Neural cell (in vitro differentiated cells): Measurements from ENCODE around the gene RIN2. TPM values are rescaled to one million over a fixed set of nuclear protein-coding genes. Genes with fewer than 3 reads are reported as not detected.

ENCODE experiments used
- H2AFZ ChIP-seq: fragments of 200-600, 300-800 bp; sonication (generic), shearing (Covaris generic); 2 replicates; pipeline ENCODE4 v1.6.0; 2014; ENCODE audit warnings: low read depth, mild to moderate bottlenecking, antibody characterized with exemption, low read length, moderate library complexity
- H3F3A ChIP-seq: fragments of 200-600 bp; shearing (Covaris generic); 2 replicates; pipeline ENCODE4 v1.6.1; 2016; ENCODE audit warnings: mild to moderate bottlenecking, moderate library complexity, mixed read lengths, antibody characterized with exemption, low read length; ENCODE audit not compliant: insufficient read depth, poor library complexity, severe bottlenecking
- H3K27ac ChIP-seq: fragments of 200-600, 300-800 bp; sonication (generic), shearing (Covaris generic); 2 replicates; pipeline ENCODE4 v1.5.1; 2014; ENCODE audit warnings: mild to moderate bottlenecking, low read length, moderate library complexity
- H3K27me3 ChIP-seq: fragments of 300-800, 200-600 bp; sonication (generic), shearing (Covaris generic); 2 replicates; pipeline ENCODE4 v1.6.0; 2014; ENCODE audit warnings: mild to moderate bottlenecking, low read depth, low read length, moderate library complexity; ENCODE audit not compliant: insufficient read depth
- H3K36me3 ChIP-seq: fragments of 300-800, 200-600 bp; sonication (generic), shearing (Covaris generic); 2 replicates; pipeline ENCODE4 v1.5.1; 2014; ENCODE audit warnings: mild to moderate bottlenecking, antibody characterized with exemption, low read length, moderate library complexity; ENCODE audit not compliant: insufficient read depth
- H3K4me2 ChIP-seq: fragments of 300-800, 200-600 bp; sonication (generic), shearing (Covaris generic); 2 replicates; pipeline ENCODE4 v1.6.0; 2014; ENCODE audit warnings: mild to moderate bottlenecking, low read length
- H3K4me3 ChIP-seq: fragments of 300-800, 200-600 bp; sonication (generic), shearing (Covaris generic); 2 replicates; pipeline ENCODE4 v1.5.1; 2014; ENCODE audit warnings: mild to moderate bottlenecking, low read length, moderate library complexity
- H3K79me2 ChIP-seq: fragments of 200-600 bp; shearing (Covaris generic); replicated peaks from 2 replicates; pipeline ENCODE4 v1.6.0; 2014; ENCODE audit warnings: mild to moderate bottlenecking, low read length, moderate library complexity; ENCODE audit not compliant: insufficient read depth
- H3K9ac ChIP-seq: fragments of 300-800, 200-600 bp; sonication (generic), shearing (Covaris generic); 2 replicates; pipeline ENCODE4 v1.6.1; 2016; ENCODE audit warnings: mild to moderate bottlenecking, low read length, mixed read lengths
- H3K9me2 ChIP-seq: fragments of 200-600 bp; shearing (Covaris generic); 2 replicates; pipeline ENCODE4 v1.6.1; 2016; ENCODE audit warnings: mild to moderate bottlenecking, low read length, mixed read lengths; ENCODE audit not compliant: insufficient read depth
- H3K9me3 ChIP-seq: fragments of 200-600, 300-800 bp; sonication (generic), shearing (Covaris generic); 2 replicates; pipeline ENCODE4 v1.6.1; 2016; ENCODE audit warnings: mild to moderate bottlenecking, mixed run types, low read length, moderate library complexity, mixed read lengths
- H4K20me1 ChIP-seq: fragments of 200-600 bp; shearing (Covaris generic); 2 replicates; pipeline ENCODE4 v1.6.1; 2016; ENCODE audit warnings: mild to moderate bottlenecking, mixed run types; ENCODE audit not compliant: insufficient read depth
- EP300 ChIP-seq: fragments of 450-650 bp; conservative IDR thresholded peaks from 2 replicates; pipeline ENCODE4 v1.6.1; 2014; ENCODE audit warnings: antibody characterized with exemption, mild to moderate bottlenecking, moderate library complexity; ENCODE audit not compliant: poor library complexity, severe bottlenecking
- EZH2 ChIP-seq: fragments of 200-600, 300-800 bp; shearing (Covaris generic), sonication (generic); IDR thresholded peaks from 2 replicates; pipeline ENCODE4 v1.6.1; 2014; ENCODE audit warnings: antibody characterized with exemption, low read length, borderline replicate concordance, mild to moderate bottlenecking; ENCODE audit not compliant: insufficient read depth, poor library complexity, severe bottlenecking
- MXI1 ChIP-seq: fragments of 450-650 bp; conservative IDR thresholded peaks from 2 replicates; pipeline ENCODE4 v1.6.1; 2014; ENCODE audit warnings: antibody characterized with exemption, mild to moderate bottlenecking; ENCODE audit not compliant: poor library complexity, severe bottlenecking
- POLR2AphosphoS5 ChIP-seq: IDR thresholded peaks from 2 replicates; pipeline ENCODE4 v1.6.1; 2012
- RAD21 ChIP-seq: fragments of 450-650 bp; conservative IDR thresholded peaks from 2 replicates; pipeline ENCODE4 v1.6.1; 2014; ENCODE audit warnings: antibody characterized with exemption, mild to moderate bottlenecking, moderate library complexity
- SMC3 ChIP-seq: fragments of 450-650 bp; conservative IDR thresholded peaks from 2 replicates; pipeline ENCODE4 v1.6.1; 2014; ENCODE audit warnings: antibody characterized with exemption, mild to moderate bottlenecking, moderate library complexity; ENCODE audit not compliant: poor library complexity
- TAF1 ChIP-seq: IDR thresholded peaks from 2 replicates; pipeline ENCODE4 v1.6.1; 2012; ENCODE audit warnings: low read depth
- polyA plus RNA-seq: library from polyadenylated mRNA; depleted of rRNA; stranded (reverse); fragments of >200 nt; gene quantifications from 2 replicates; pipeline ENCODE4 v1.2.3, GENCODE V29; 2014
- TF ChIP-seq, protein P1 (sequence below): IDR thresholded peaks from 2 replicates; pipeline ENCODE4 v1.6.1; 2012; ENCODE audit warnings: borderline replicate concordance
- TF ChIP-seq, protein P2 (sequence below): fragments of 450-650 bp; IDR thresholded peaks from 2 replicates; pipeline ENCODE4 v1.5.1; 2014; ENCODE audit warnings: antibody characterized with exemption, mild to moderate bottlenecking, moderate library complexity; ENCODE audit not compliant: poor library complexity, severe bottlenecking

The RIN2 gene
- polyA plus RNA-seq, 1 donor from 2014 or later: 4.7 TPM

DNA sequence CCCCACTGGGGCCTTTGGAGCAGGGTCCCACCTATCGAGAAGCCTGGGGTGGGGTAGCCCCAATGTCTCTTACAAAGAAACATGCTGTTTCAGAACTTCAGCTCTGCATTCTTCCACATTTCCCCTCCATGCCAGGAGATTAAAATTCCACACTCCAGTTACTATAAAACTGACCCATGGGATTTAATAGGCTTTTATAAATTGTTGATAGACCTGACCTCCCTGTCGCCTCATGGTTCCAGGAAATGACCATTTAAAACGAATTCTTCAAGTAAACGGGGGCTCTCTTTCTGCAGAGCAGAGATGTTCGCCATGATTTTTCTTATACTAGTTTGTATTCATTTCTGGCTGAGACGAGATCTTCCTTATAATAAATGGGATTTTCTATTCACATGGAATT, 19.3 kb downstream of the RIN2 start:
- TF ChIP-seq SMC3 (no peak), EP300 (no peak), POLR2AphosphoS5 (no peak), EZH2 (no peak), MXI1 (no peak), TAF1 (no peak), RAD21 (no peak)
- TF ChIP-seq, protein P1, sequence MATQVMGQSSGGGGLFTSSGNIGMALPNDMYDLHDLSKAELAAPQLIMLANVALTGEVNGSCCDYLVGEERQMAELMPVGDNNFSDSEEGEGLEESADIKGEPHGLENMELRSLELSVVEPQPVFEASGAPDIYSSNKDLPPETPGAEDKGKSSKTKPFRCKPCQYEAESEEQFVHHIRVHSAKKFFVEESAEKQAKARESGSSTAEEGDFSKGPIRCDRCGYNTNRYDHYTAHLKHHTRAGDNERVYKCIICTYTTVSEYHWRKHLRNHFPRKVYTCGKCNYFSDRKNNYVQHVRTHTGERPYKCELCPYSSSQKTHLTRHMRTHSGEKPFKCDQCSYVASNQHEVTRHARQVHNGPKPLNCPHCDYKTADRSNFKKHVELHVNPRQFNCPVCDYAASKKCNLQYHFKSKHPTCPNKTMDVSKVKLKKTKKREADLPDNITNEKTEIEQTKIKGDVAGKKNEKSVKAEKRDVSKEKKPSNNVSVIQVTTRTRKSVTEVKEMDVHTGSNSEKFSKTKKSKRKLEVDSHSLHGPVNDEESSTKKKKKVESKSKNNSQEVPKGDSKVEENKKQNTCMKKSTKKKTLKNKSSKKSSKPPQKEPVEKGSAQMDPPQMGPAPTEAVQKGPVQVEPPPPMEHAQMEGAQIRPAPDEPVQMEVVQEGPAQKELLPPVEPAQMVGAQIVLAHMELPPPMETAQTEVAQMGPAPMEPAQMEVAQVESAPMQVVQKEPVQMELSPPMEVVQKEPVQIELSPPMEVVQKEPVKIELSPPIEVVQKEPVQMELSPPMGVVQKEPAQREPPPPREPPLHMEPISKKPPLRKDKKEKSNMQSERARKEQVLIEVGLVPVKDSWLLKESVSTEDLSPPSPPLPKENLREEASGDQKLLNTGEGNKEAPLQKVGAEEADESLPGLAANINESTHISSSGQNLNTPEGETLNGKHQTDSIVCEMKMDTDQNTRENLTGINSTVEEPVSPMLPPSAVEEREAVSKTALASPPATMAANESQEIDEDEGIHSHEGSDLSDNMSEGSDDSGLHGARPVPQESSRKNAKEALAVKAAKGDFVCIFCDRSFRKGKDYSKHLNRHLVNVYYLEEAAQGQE: no peak
- TF ChIP-seq, protein P2, sequence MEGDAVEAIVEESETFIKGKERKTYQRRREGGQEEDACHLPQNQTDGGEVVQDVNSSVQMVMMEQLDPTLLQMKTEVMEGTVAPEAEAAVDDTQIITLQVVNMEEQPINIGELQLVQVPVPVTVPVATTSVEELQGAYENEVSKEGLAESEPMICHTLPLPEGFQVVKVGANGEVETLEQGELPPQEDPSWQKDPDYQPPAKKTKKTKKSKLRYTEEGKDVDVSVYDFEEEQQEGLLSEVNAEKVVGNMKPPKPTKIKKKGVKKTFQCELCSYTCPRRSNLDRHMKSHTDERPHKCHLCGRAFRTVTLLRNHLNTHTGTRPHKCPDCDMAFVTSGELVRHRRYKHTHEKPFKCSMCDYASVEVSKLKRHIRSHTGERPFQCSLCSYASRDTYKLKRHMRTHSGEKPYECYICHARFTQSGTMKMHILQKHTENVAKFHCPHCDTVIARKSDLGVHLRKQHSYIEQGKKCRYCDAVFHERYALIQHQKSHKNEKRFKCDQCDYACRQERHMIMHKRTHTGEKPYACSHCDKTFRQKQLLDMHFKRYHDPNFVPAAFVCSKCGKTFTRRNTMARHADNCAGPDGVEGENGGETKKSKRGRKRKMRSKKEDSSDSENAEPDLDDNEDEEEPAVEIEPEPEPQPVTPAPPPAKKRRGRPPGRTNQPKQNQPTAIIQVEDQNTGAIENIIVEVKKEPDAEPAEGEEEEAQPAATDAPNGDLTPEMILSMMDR: no peak
- H3K9me2 ChIP-seq: no peaks in the 10 kb centered on the region
- H3K9ac ChIP-seq: no peak overlapping the region
- no peaks in the 10 kb centered on the region for H4K20me1 ChIP-seq
- H2AFZ ChIP-seq: no peak overlapping the region
- H3K9me3 ChIP-seq: no peaks in the 10 kb centered on the region
- no peaks in the 10 kb centered on the region for H3F3A ChIP-seq
- no peak overlapping the region for H3K4me2 ChIP-seq
- no peak overlapping the region for H3K27ac ChIP-seq
- no peaks in the 10 kb centered on the region for H3K27me3 ChIP-seq
- no peaks in the 10 kb centered on the region for H3K36me3 ChIP-seq
- H3K4me3 ChIP-seq: no peak overlapping the region
- H3K79me2 ChIP-seq: peaks cover 16% of the 10 kb centered on the region

DNA sequence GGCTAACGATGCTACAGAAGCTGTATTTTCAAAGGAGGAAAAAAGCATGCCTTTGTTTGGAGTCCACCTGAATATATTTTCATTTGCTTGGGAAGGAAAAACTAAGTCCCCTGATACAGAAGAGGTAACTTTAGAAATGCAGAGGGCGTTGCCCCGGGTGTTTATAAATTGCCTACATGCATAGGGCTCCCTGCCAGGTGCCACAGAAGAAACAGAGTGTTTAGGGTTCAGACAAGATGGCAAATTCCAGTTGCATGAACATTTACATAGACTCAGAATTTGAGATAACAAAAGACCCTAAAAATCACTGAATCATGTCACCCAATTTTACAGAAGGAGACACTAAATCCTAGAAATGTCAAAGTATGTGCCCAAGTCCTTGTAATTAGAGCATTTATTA, 19.9 kb downstream of the RIN2 start:
- Histone ChIP-seq H2AFZ (no peak overlapping the region), H3F3A (no peaks in the 10 kb centered on the region), H3K36me3 (no peaks in the 10 kb centered on the region), H3K4me3 (no peak overlapping the region), H3K9me3 (no peaks in the 10 kb centered on the region), H3K27me3 (no peaks in the 10 kb centered on the region), H3K79me2 (peaks cover 16% of the 10 kb centered on the region), H3K4me2 (no peak overlapping the region), H4K20me1 (no peaks in the 10 kb centered on the region), H3K9me2 (no peaks in the 10 kb centered on the region), H3K27ac (no peak overlapping the region), H3K9ac (no peak overlapping the region)
- TF ChIP-seq MXI1: no peak
- TF ChIP-seq, protein P2: no peak
- no peak for TF ChIP-seq POLR2AphosphoS5
- TF ChIP-seq RAD21: no peak
- TF ChIP-seq TAF1: no peak
- no peak for TF ChIP-seq EZH2
